ENCODE data around the gene ASB13.

DNA sequence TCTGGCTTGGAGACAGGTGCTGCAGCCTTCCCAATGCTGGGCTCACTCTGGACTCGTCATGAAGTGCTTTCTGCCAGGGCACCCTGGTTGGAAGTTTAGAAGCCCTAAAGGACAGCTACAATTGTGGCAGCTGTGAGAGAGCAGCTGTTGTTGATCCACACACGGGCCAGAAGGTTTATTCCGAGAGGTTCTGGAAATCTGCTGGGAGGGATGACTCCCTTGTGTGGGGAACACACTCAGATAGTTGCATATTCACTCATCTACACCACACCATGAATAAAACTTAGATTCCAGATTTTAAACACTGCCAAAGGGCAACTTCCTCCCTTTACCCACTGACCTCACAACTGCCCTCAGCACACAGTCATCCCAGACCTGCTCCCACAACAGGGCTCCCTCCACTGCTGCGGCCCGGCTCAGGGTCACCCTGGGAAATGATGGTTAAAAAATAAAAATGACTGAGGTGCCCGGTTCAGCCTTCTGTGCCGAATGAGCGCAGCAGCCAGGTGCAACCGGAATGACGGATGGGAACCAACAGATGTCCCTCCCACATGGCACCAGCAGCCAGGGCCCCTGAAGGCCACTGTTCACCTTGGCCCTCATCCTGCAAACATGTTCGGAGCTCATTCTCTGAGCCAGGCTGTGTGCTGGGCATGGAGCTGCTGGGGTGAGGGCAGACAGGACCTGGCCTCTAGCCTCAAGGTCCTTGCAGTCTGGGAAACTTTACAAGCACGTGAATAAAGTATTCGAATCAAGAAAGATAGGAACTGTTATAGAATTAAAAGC lies 40.2 kb downstream of the ASB13 start:
- TF ChIP-seq CTCF (IDR thresholded peaks at IDR 0.05) (no peak), EZH2 (IDR thresholded peaks at IDR 0.05; ENCODE audit: borderline replicate concordance, insufficient read depth, low read depth, low read length, poor library complexity, severe bottlenecking) (no peak)
